SK-N-SH treated with all-trans-retinoic acid at 6 μM for 48 hours (cell line): Measurements from ENCODE around the gene NFAT5.

Experiments
- CREB5 ChIP-seq: fragments of 250-450 bp; sonication (Bioruptor Pico); IDR thresholded peaks from 2 replicates; pipeline ENCODE4 v1.5.1; 2020; ENCODE audit warnings: low read depth, mild to moderate bottlenecking, moderate library complexity
- OSR1 ChIP-seq: fragments of 250-450 bp; sonication (Bioruptor Pico); IDR thresholded peaks from 2 replicates; pipeline ENCODE4 v1.8.0; 2022; ENCODE audit warnings: moderate library complexity, mild to moderate bottlenecking, inconsistent platforms
- SNAI2 ChIP-seq: fragments of 250-450 bp; sonication (Bioruptor Pico); IDR thresholded peaks from 2 replicates; pipeline ENCODE4 v1.5.0; 2020; ENCODE audit warnings: mild to moderate bottlenecking, moderate library complexity
- ZFP30 ChIP-seq: fragments of 450-650 bp; formaldehyde crosslinking; IDR thresholded peaks from 2 replicates; pipeline ENCODE4 v1.5.0; 2022; ENCODE audit warnings: mild to moderate bottlenecking, moderate library complexity

- TF ChIP-seq ZFP30 (CRISPR knock-in tag) (no peak), OSR1 (CRISPR knock-in tag) (no peak), CREB5 (CRISPR knock-in tag) (no peak), SNAI2 (CRISPR knock-in tag) (no peak)
Measured at GRCh38 chr16:69632828-69633227, 67.1 kb downstream of the NFAT5 start.
